Stimulated activated CD4-positive, alpha-beta T cell treated with anti-CD3 and anti-CD28 coated beads, Interleukin-1b, Interleukin-23, amount 100 ng/mL, for 48 hours (primary cell): ENCODE measurements around the gene RABGEF1.
"Not testable (repeated sequence)": the region's sequence is repeated elsewhere in the genome, so short reads cannot be mapped to it uniquely, and the experiment has no call there.

Experiments used
- DNase-seq: peaks from one replicate; pipeline ENCODE4 v3.0.0-alpha.2; 2020

The RABGEF1 gene

GRCh38 chr7:66740302-66740979 lies at the start of gene RABGEF1:
Gene RABGEF1 (plus strand): TSS chr7:66740733. CDS start chr7:66771900, 31,167 bp downstream.
- DNase-seq = peak; percentile 96

DNA sequence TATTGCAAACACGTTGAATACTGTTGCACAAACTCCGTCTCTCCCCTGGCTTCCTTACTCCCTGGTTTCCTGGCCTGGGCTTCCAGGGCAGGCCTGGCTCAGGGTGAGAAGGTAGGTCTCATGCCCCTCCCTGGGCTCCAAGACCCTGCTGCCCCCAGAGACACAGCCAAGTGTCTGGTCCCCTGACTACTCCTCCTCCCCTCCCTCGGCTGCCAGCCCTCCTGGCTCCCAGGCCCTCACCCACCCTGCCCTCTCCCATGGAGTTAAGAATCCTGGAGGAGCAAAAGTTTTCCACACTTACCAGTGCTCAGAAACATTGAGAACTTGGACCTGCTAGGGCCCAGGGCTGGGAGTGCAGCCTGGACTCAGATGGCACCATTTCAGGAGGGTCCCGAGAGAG lies 47.2 kb upstream of the RABGEF1 start:
- DNase-seq = no peak

- DNase-seq = no peak
Measured at GRCh38 chr7:66694286-66694685, 46.2 kb upstream of the RABGEF1 start.

- not testable (repeated sequence) for DNase-seq
Measured at GRCh38 chr7:66695417-66695816, 45.1 kb upstream of the RABGEF1 start.

- DNase-seq = not testable (repeated sequence)
Measured at GRCh38 chr7:66696134-66696533, 44.4 kb upstream of the RABGEF1 start.

- no peak for DNase-seq
Measured at GRCh38 chr7:66696774-66697191, 43.8 kb upstream of the RABGEF1 start.

- DNase-seq = no peak
Measured at GRCh38 chr7:66697449-66698438, 42.8 kb upstream of the RABGEF1 start.

DNA sequence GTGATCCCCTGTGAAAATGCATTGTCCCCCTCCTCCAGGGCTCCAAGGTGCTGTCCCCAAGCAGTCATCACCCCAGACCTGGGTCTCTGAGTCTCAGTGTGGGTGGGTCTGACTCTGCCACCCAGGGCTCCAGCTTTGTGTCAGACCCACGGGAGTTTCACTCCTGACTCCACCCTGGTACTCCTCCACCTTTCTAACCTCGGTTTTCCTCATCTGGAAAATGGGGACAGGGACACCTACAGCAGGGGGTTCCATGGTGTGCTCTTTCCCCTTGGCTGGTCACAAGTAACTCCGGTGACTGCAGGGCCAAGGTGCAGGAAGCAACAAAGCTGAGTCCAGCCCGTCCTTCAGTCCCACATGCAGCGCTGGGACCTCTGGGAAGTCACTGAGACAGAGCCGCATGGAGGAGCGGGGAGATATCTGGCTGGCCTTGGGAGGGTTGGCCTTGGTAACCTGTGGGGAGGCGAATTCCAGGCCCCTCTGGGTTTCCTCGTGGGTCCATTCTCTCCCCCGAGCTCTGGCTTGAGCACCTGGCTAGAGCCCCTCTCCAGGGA lies 41.8 kb upstream of the RABGEF1 start:
- no peak for DNase-seq

DNA sequence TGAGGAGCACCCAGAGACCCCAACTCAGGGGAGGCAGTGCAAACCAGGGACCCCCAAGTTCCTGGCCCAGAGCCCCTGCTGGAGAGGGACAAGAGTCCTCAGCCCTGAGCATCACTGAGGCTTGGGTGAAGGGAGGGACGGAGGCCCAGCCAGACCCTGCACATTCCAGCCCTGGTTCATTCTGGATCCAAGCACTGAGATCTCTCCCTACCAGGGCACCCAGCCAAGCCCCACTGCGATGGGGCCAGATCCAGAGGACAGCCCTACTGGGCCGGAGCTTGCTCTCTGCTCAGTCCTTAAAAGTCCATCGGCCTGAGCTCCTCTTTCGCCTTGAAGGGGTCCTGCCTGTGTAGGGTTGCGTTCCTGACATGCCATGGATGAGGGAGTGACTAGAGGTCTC lies 40.5 kb upstream of the RABGEF1 start:
- DNase-seq = no peak

DNA sequence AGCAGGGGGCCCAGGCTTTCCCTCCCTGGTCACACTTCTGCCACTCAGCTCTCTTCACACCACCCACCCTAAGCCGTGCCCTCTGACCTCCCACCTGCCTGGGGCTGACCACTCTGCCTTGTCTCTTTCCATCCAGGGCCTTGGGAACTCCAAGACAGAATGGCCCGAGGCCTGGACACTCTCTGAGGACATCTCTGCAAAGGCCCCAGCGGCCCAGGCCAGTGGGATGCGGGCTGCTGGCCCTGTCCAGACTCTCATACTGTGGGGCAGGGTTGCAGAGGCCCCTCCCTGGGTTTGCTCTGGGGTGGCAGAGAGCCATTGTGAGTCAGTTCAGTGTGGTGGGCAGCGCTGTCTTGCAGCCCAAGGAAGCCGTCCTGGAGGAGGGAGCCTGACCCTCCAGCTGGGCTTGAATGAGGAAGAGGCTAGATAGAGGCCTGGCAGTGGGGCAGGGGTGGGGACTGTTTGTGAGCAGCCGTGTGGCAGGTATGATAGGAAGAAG lies 39.9 kb upstream of the RABGEF1 start:
- DNase-seq = no peak

DNA sequence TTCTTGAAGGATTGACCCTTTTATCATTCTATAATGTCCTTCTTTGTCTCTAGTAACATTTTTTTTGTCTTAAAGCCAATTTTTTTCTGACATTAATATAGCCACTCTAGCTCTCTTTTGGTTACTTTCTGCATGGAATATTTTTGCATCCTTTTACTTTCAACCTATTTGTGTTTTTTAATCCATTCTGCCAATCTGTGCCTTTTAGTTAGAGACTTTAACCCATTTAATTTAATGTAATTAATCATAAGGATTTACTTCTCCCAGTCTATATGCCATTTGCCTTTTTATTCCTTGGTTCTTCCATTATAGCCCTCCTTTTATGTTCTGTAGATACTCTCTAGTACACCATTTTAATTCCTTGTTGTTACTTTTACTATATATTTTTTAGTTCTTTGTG lies 32.7 kb upstream of the RABGEF1 start:
- DNase-seq = no peak

- DNase-seq = not testable (repeated sequence)
Measured at GRCh38 chr7:66710752-66711151, 29.8 kb upstream of the RABGEF1 start.

GRCh38 chr7:66713687-66714086 lies 26.8 kb upstream of the RABGEF1 start:
- no peak for DNase-seq

GRCh38 chr7:66716634-66717033 lies 23.9 kb upstream of the RABGEF1 start:
- not testable (repeated sequence) for DNase-seq

DNA sequence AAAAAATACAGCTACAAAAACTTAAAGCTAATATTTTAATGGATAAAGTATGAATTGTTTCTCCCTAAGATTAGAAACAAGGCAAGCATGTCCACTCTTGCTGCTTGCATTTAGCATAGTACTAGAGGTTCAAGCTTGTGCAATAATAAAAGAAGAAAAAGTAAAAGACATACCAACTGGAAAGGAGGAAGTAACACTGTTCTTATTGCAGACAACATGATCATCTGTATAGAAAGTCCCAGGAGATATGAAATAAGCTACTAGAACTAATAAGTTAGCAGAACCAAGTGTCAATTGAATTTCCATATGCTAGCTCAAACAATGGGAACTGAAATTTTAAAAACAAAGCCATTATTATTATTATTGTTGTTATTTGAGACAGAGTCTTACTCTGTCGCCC lies 20.0 kb upstream of the RABGEF1 start:
- no peak for DNase-seq

DNA sequence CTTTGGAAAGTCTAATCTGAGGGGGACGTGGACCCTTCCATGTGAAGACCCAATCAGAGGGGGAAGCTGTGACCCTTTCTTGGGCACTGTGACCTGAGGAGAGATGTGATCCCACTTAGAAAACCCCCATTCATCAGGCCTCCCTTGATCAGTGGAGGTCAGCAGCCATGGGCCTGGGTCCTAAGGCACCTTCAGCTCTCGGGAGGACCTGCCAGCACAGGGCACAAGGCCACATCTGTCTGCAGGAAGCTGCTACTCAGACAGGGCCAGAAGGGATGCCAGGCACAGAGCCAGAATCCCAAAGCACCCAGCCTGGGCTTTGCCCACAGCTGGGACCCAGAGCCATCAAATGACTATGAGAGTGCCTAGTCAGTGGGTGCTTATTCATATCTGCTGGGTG lies 14.7 kb upstream of the RABGEF1 start:
- no peak for DNase-seq

DNA sequence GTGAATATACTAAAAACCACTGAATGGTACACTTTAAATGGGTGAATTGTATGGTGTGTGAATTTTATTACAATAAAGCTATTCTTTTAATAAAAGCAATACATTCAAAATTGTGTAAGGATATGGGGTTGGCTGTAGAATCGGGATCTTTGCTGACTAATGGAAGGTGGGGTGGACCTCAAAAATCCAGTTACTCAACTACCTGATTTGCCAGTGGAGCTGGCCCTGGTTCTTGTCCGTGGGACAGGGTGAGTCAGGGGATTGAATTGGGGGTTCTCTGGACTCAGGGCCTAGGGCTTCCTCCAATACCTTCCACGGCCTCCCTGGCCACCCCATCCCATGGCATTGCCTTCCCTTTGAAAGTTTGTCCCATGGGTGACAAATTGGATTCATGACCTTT lies 13.5 kb upstream of the RABGEF1 start:
- DNase-seq = no peak

DNA sequence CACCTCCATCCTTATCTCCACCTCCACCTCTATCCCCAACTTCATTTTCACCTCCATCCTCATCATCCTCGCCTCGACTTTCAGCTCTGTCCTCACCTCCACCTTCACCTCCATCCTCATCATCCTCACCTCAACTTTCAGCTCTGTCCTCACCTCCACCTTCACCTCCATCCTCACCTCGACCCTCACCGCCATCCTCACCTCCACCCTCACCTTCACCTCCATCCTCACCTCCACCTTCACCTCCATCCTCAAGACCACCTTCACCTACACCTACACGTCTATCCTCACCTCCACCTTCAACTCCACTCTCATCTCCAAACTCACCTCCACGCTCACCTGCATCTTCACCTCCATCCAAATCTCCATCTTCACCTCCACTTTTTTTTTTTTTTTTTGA lies 12.0 kb upstream of the RABGEF1 start:
- DNase-seq = no peak

DNA sequence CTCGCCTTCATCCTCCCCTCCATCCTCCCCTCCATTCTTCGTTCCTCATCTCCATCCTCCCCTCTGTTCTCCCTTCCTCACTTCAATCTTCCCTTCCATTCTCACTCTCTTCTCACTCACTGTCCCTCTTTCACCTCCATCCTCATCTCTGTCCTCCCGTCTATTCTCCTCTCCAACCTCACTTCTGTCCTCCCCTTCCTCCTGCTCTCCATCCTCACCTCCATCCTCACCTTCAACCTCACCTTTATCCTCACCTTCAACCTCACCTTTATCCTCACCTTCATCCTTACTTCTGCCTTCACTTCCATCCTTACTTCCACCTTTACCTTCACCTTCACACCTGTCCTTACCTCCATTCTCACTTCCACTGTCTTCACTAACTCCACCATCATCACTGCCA lies 11.3 kb upstream of the RABGEF1 start:
- no peak for DNase-seq

DNA sequence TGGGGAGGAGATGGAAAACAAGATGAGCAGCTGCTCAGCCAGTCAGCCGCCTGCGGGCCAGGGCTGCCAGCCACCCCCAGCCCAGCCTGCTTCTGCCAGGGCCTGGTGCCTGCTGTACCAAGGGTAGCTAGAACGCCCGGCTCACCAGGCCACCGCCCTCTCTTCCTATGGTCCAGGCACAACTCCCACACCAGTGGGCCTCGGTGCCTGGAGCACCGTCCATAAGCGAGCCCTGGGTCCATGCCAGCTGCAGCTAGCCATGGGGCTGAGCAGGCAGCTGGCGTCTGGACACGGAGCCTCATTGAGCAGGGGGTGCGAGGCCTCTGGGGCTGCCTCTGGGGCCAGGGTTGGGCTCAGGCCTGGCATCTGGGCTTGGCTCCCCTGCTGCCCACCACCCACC lies 8.5 kb upstream of the RABGEF1 start:
- no peak for DNase-seq

DNA sequence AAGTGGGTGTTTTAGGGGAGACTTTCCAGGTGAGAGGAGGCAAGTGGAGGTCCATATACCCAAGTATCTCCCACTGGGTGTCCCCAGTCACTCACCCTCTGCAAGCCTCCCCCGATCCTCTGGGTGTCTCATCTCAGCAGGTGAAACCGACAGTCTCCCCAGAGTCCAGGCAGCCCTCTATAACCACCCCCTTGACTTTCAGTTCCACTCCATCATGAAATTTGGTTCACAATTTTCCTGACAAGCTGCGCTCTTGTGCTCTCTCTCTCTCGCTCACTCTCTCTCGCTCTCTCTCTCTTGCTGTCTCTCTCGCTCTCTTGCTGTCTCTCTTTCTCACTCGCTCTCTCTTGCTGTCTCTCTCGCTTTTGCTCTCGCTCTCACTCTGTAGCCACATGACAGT lies 8.1 kb upstream of the RABGEF1 start:
- no peak for DNase-seq

- DNase-seq = no peak
Measured at GRCh38 chr7:66734006-66734405, 6.5 kb upstream of the RABGEF1 start.

- no peak for DNase-seq
Measured at GRCh38 chr7:66735154-66735553, 5.4 kb upstream of the RABGEF1 start.

- DNase-seq = no peak
Measured at GRCh38 chr7:66735850-66736249, 4.7 kb upstream of the RABGEF1 start.
